Hematopoietic multipotent progenitor cell treated with erythropoietin and hydrocortisone succinate and interleukin-3 and kit ligand, for 17 days (in vitro differentiated cells): ENCODE measurements around the gene CCDC24.

Source experiments
- DNase-seq: peaks from one replicate; pipeline ENCODE4 v3.0.0-alpha.2; 2015; ENCODE audit warnings: low spot score

The CCDC24 gene

DNA sequence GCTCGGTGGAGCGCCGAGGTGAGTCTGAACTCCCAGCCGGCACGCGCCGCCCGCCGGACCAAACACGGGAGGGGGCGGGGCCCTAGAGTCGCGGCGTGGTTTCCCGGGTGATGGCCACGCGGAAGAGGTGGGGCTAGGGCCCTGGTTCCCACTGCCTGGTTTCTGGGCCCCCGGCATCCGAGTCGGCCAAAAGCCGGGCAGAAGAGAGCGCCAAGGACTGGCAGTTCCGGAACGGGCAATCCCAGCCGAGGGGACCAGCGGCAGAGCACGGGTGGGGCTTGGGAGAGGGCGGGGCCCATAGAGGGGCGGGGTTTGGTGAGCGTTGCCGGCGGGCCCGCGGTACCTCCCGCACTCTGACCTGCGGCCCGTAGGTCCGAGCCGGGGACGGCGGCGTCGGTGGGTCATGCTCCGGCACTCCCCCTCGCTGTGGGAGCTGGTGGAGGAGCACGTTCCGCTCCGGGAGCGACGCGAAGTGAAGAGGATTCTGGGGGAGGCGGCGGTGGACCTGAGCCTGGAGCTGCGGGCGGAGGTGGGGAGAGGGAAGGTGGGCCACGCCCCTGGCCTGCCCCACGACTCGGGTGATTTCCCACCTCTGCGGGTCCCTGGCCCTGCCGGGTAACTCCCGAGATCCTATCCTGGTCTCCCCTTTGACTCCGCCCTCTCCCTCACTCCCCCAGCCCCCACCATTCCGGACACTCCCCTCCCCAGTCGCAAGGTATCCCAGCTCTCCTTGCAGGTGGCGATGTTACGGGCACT, at the start of gene CCDC24:
TSS of gene CCDC24 (plus strand) at position 124 of the 756 bp plus-strand sequence. CDS start at position 404, 280 bp downstream.
- peak; percentile 80 for DNase-seq

DNA sequence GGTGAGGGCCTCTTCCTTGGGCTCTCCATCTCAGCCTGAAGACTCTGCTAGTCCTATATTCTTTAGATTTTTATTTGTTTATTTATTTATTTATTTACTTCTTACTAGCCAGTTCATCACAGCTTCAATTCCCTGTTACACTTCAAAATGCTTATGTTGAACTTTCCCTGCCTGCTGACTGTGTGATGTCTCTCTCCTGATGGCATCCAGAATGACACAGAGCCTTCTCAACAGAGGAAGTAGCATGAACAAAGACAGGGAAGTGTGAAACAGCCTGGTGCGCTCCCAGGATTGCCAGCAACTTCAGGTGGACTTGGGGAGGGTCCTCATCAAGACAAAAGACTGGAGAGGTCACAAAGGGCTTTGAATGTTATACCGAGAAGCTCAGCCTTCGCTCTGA, 49.0 kb upstream of the CCDC24 start:
- no peak for DNase-seq

DNA sequence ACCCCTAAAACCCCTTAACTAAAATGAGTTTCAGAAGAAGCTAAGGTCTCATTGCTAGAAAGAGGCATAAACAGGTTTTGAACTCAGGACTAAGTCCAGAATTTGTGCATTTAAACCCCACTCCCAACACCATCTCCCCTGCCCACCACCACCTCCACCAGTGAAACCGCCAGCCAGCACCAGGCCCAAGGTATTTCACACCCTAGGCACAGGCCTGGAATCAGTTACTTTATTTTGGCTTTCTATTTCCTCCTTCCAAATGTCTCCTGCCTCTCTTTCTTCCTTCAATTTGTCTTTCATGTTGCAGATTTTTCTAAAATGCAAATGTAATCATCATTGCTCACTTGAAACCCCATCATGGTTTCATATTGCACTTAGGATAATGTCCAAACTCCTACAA, 46.5 kb upstream of the CCDC24 start:
- no peak for DNase-seq

DNA sequence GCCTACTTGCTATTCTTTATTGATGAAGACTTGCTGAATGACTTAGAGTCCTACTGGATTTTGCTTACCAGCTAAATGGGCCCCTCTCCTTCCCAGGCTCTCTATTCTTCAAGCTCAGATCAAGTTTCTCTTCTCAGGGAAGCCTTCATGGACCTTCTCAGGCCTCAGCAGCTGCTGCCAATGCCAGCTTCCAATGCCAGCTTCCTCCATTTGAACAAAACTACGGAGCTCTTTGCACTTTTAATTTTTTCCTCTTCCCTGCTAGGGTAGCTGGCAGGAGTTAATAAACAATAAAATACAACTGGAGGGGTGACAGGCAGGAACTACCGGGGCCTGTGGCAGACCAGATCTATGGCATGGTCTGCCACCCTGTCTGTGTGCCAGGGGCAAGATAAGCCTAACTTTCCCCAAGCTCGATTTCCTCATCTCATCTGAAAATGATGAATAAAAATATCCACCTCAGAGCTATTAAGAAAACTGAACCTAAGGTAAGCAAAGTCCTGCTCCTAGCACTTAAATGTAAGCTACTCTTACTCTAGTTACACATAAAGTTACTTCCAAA, 45.6 kb upstream of the CCDC24 start:
- DNase-seq = no peak

DNA sequence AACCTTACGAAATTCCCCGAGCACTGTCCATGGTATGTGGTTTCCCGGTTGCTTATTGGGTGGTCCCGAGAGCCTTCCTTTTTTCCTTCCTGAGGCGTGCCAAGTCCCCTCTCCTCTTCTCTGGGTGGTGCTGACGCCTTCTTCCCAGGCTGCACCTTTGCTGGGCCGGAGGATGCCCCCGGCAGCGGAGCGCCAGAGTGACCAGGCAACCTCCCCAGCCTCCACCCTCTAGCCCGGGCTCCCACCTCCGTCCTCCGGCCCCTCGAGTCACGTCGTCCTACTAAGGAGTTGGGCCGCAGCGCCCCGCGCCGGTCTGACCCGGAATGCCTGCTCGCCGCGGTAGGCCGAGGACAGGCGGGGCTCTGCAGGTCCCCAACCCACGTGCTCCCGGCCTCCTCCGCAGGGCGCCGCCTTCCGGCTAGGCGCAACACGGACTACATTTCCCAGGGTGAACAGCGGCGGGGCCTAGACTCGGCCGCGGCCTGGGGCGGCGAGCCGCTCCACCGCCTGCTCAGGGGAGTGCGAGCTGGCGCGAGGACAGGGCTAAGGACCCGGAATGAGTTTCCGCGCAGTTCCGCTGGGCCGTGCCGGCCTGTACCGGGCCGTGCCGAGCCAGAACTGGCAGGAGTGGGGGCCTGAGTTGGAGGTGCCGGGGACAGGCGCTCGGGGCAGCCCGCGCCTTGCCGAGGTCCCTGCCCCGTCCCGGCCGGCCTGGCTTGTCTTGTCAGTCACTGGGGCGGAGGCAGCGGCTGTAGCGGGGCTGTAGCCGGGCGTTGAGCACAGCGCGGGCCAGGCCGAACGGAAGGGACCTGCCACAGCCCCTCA, 45.0 kb upstream of the CCDC24 start, which contains the start of gene IPO13:
TSS of gene IPO13 (plus strand) at position 715 of the 825 bp plus-strand sequence. CDS start 651 bp downstream, outside the sequence.
- peak; percentile 97 for DNase-seq

DNA sequence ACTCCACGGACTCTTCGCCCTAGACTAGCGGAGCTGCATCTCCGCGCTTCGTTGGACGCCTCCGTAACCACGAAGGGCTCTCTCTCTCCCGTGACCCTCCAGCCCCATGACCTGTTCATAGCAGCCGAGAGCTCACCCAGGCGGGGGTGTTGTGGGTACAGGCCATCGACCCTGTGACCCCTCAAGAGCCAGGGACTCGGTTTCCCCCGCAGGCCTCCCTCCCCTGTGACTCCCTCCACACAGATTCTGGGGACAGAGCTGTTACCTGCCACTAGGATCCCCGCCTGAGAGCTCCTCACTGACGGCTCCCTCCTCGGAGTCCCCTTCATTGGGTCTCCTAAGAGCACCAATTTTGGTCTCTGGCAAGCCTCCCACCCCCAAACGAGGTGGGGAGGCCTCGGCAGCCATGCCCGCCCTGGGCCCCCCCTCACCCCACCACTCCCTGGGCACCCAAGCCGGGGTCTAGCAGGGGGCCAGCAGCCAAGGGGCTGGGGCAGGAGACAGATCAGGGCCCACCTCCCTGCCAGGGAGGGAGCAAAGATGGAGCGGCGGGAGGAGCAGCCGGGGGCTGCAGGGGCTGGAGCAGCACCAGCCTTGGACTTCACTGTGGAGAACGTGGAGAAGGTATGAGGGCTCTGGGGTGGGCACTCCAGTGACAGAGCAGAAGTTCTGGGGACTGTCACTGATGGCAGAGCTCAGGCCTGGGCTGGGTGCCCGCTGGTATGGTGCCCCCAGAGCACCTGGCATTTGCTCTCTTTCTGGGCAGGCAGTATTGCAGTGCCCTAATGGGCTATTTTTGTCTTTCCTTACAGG, 44.1 kb upstream of the CCDC24 start:
- DNase-seq = no peak

DNA sequence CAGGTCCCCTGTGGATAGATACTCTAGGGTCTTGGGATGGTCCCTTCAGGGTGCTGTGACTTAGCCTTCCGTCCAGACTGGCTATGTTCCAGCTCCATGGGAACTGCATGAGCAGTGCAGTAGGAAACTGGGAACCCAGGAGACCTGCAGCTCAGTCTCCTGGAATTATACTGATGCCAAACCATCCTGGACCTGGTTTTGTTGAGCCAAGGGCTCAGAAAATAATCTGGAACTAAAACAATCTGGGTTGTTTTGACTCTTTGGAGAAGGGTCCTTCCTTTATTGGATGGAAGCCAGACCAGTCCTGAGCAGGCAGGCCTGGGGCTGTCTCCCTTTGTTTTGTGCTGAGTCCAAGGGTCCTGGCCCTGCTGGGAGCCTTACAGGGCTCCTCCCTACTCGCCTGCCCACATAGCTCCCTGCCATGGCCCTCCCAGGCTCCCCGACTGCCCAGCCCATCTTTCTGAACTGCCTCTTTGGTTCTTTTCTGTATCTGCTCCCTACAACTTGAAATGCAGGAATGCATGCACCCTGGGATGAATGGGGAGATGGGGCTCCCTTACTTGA, 43.4 kb upstream of the CCDC24 start:
- no peak for DNase-seq

DNA sequence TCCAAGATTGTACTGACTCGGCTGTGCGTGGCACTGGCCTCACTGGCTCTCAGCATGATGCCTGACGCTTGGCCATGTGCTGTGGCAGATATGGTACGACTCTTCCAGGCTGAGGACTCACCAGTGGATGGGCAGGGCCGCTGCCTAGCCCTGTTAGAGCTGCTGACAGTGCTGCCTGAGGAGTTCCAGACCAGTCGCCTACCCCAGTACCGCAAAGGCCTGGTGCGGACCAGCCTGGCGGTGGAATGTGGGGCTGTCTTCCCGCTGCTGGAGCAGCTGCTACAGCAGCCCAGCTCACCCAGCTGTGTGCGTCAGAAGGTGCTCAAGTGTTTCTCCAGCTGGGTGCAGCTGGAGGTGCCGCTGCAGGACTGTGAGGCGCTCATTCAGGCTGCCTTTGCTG, 41.7 kb upstream of the CCDC24 start:
- no peak for DNase-seq

DNA sequence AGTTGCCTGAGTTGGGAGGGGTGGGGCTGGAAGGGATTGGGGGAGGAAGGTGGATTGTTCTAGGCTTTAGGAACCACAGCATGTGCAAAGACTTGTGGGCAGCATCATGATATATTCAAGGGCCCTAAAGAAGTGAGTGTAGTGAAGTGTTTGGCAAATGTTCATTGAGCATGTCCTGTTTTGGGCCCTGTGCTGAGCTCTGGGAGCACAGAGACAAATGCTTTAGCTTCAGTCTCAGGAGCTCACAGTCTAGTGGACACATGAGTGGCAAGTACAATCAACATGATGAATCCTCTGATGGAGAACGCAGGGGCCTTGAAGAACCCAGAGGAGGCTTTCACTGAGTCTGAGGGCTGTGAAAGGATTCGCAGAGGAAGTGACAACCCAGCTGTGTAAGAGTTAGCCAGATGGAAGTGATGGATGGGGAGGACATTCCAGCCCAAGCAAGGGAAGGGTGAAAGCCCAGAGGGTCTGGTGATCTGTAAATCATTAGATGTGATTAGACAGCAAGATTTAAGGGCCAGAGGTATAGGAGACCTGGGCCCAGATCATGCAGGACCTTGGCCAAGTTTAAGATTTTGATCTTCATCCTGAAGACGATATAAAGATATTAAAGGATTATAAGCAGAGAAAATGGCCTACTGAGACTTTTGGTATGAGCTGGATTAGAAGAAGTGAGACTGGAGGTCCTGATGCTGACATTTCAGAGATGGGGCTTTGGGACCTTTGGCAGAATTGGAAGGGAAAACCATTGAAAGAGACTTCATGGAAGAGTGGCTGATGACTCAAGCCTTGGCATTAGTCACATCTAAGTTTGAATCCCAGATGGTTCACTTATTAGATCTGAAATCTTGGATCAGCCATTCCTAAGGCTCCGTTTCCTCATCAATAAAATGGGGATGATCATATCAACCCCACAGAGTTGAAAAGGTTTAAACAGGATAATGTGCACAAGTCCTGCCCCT, 40.1 kb upstream of the CCDC24 start:
- no peak for DNase-seq

DNA sequence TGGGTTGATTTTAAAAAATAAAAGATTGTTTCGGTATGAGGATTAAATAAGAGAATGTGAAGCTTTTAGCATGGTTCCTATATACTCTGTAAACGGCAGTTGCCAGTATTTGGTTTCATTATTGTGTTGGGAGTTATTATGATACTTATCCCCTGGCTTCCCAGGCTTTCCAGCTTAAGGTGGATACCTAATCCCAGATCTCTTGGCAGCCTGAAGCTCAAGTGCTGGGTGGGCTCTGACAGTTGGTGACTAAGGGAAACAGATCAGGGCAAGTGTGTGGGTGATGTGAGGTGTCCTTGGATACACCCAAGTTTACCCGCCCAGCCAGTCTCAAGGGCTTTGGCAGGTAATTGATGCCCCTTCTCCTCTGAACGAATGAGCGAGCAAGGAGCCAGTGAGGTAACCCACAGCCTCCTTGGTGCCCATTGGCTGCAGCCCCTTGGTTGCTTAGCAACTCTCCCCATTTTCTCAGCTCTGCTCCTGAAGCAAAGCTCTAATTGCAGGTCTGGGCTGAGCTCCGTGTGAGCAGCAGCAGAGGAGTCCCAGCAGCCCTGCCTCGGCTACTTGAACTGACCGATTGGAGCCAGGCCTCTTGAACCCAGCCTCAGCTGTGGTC, 38.6 kb upstream of the CCDC24 start:
- no peak for DNase-seq

DNA sequence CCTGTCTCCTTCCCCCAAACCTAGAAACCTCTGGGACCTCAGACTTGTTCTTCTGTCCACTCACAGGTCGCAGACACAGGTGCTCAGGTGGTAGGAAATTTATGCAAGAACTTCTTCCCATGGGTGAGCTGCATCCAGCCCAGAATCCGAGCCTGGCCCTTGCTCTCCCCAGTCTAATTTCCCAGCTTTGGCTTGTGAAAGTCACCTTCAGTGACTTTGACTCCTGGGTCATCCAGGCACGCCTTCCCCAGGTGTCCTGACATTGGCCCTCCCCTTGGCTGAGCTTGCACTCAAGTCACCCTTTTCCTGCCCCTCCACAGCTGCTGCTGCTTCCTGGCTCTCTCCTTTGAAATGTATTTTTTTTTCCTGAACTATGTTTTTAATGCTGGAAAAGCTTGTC, 38.0 kb upstream of the CCDC24 start:
- DNase-seq = no peak

DNA sequence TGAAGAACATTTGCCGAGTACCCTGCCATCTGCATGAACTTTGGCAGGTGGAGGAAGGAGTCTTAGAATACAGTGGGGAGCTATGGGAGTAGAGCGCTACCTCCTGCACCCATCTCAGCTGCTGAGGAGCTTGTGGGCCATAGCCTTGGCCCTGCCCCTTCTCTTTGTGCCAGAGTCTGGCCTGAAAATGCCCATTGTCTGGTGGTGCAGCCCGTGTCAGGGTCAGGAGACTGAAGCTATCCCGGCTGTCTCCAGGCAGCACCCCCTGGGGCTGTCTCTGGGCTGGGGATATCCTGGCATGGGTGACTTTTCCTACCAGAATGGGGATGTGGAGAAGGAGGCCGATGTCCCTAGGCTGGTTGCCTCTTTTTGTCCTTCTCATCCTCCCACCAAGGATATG, 37.4 kb upstream of the CCDC24 start:
- DNase-seq = no peak

DNA sequence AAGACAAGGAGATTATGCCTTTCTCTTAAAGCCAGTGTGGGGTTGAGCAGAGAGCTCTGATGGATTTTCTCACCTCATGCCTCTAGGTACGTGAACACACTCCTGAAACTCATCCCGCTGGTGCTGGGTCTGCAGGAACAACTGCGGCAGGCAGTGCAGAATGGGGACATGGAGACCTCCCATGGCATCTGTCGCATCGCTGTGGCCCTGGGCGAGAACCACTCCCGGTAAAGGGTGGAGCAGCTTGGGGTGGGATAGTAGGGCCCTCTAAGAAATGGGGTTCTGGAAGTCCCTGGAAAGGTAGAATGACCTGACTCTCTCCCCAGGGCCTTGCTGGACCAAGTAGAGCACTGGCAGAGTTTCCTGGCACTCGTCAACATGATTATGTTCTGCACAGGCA, 35.2 kb upstream of the CCDC24 start:
- no peak for DNase-seq

DNA sequence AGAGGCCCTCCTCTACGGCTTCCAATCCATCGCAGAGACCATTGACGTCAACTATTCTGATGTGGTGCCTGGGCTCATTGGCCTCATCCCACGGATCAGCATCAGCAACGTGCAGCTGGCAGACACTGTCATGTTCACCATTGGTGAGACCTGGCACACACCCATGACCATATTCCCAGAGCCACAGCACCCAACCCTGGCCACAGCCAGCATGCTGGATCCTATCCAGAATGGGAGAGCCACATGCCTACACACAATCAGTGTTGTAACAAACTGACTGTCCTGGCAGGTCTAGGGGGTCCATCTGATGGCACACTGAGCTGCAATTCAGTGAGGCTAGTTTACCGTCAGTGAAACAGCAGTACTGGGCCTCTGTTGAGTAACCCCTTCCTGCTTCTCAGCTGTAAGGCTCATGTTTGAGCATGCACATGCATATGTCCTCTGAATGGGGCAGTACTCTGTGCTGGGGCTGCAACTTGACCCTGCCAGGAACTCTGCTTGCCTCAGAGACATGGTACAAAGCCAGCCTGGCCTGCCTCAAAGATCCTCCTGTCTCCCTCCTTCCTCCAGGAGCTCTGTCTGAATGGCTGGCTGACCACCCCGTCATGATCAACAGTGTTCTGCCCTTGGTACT, 33.9 kb upstream of the CCDC24 start:
- DNase-seq = no peak

DNA sequence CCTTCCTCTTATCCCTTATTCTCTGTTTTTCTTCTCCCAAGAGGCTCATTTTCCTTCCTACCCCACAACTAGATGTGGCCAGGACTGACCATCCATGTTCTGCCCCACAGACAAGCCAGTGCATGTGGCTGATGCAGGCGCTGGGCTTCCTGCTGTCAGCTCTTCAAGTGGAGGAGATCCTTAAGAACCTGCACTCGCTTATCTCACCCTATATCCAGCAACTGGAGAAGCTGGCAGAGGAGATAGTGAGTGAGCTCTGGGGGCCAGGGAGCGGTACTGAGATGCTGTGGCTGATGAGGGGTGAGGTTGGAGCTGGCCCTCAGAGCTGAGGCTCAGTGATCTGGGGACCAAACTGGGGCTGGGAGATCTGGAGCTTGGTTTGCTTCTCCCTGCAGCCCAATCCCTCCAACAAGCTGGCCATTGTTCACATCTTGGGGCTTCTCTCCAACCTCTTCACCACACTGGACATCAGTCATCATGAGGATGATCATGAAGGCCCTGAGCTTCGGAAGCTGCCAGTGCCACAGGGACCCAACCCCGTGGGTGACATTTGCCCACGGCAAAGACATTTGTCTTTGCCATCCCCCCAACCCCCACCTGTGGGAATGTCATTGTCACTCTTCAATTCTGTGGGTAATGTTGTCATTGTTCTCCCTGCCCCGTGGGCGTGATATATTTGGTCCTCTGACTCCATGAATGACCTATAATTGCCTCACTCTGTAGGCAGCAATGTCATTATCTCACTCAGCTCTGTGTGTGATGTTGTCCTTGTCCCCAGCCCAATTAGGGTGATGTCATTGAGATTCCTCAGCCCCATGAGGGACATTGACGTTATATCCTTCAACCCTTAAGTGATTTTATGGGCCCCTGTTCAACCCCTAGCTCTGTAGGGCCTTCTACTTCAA, 32.8 kb upstream of the CCDC24 start:
- no peak for DNase-seq

DNA sequence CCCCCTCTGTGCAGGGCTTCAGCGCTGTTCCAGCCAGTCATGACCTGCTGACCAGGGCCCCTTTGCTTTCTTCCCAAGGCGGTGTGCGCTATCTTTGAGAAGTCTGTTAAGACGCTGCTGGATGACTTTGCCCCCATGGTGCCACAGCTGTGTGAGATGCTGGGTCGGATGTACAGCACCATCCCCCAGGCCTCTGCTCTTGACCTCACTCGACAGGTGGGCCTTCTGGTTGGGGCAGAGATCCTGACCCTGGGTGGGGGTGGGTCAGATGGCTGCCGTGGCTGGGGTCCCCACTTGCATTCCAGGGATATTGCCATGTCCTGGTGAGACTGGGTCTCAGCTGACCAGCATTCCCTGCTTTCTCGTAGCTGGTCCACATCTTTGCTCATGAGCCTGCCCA, 30.6 kb upstream of the CCDC24 start:
- DNase-seq = no peak

DNA sequence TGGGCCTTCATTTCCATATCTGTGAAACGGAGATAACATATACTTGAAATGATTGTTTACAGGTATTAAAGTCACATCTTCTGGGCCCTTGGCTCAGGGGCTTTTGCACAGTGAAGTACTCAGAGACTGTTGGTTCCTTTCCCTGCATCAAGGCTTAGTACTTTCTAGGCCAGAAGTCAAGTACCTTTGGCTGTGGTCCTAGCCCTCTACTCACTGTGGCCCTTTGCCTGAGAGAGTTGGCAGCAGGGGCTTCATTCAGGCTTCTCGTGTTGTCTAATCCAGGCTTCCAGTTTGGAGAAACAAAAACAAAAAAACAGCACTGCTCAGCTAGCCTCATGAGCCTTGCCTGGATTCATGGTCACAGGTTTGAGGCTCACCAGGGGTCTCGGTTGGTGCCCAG, 29.7 kb upstream of the CCDC24 start:
- no peak for DNase-seq

DNA sequence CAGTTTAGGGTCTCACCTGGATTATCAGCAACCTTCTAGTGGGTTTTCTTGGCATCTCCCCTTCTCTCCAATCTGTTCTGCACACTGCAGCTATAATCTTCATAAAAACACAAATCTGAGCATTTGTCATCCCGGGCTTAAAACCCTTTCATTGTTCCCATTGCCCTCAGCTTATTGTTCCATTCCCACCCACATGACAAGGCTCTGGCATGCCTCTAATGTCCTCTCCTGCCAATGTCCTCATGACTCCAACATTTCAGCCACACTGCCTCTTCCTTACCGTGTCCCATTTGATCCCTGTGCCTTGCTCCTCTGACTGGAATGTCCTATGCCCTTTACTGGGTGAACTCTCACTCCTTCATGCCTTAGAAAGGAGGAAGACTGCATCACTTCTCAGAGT, 29.1 kb upstream of the CCDC24 start:
- DNase-seq = no peak

DNA sequence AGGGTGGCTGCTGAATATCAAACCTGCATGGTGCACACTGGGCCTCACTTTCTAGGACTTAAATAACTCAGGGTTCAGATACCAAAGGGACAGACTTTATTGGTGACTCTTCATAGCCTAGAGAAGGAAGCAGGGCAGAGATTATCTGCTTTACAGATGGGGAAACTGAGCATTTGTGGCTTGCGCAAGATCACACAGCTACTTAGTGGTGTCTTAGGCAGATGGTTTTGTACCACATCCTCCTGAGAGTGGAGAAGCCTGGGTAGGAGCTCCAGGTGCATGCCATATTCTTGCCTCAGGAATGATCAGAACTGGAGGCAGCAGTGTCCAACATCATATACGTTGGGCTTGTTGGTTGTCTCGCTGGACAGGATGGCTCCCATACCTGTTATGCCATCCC, 28.4 kb upstream of the CCDC24 start:
- no peak for DNase-seq
